ENCODE data around the gene TAX1BP1.
"Not testable (repeated sequence)": the region's sequence is repeated elsewhere in the genome, so short reads cannot be mapped to it uniquely, and the experiment has no call there.

TAX1BP1 gene

DNA sequence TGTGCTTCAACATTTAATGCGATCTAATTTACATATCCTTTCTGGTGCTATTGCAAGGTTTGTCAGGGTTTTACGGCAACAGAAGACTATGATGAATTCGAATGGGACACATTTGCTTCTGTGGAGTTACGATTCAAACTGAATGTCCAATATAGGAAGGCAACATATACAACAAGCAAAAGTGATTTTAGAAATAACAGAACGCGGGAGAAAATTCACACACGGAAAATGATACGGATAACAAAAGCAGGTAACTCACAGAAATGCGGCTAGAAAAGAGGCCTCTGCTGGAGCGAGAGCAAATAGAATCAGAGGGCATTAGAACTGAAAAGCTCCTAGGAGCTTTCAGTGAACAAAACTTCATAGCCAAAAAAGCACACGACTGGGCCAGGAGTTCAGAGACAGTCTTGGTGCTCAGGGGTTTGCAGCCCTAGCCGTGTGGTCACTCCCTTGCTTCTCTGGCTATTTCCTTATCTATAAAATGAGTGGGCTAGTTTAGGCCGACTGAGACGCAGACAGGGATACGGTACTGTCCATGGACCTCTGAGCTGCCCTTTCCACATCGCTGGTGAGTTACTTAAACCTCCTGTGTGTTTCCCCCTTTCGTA is 557 bp upstream of the TAX1BP1 start:
- DNase-seq: no peak

DNA sequence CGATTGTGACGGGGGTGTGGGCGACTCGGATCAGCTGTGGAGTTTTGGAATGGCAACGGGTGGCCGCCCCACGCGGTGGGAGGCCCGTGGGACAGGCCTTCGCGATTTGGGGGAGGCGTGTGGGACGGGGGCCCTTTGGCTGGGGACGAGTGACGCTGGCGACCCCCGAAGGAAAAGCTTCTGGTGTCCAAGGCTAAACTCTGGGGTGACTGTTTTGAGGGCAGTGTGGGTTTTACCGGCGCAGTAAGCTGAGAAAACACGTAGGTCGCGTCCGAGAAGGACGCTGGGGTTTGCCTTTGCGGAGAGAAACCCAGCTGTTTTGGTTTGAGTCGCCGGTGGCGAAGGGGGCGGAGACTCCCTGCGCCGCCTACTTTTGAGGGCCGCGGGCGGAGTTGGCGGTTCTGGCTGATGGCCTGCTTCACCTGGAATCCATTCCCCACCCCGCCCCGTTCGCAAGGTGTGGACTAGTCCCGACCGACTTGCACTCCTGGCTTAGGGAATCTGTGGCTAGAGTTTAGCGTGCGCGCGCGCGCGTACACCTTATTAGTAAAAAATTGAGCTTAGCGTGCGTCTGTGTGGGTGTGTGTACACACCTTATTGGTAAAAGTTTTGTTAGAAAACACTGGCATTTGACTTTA is 606 bp downstream of the TAX1BP1 start:
- DNase-seq: peak; percentile 31

DNA sequence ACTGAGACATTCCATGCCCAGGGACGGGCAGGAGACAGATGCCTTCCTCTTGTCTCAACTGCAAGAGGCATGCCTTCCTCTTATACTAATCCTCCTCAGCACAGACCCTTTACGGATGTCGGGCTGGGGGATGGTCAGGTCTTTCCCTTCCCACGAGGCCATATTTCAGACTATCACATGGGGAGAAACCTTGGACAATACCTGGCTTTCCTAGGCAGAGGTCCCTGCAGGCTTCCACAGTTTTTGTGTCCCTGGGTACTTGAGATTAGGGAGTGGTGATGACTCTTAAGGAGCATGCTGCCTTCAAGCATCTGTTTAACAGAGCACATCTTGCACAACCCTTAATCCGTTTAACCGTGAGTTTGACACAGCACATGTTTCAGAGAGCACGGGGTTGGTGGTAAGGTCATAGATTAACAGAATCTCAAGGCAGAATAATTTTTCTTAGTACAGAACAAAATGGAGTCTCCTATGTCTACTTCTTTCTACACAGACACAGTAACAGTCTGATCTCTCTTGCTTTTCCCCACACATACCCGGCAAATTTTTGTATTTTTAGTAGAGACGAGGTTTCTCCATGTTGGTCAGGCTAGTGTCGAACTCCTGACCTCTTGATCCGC is 2.2 kb downstream of the TAX1BP1 start:
- DNase-seq: not testable (repeated sequence)

DNA sequence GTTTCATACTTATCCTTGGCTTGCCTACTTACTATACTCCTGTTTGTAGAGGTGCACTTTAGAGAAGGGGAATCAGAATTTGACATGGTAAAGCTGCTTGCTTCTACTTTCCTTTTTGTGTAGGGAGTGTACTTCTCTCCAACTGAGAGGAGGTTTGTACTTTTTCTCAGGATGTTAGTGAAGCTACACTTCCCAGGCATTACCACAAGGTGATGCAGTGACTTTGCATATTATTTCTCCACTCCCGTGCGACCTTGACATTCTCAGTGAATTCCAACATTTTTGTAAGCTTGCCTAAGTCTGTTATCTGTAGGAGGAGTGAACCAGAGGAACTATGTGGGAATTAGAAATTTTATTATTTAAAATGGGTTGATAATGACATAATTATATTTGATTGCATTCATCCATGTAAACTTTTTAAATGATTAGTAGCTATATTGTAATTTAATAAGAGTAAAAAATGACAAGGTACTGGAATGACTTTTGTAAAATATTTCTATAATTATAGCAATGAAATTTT is 5.2 kb downstream of the TAX1BP1 start:
- no peak for DNase-seq

DNA sequence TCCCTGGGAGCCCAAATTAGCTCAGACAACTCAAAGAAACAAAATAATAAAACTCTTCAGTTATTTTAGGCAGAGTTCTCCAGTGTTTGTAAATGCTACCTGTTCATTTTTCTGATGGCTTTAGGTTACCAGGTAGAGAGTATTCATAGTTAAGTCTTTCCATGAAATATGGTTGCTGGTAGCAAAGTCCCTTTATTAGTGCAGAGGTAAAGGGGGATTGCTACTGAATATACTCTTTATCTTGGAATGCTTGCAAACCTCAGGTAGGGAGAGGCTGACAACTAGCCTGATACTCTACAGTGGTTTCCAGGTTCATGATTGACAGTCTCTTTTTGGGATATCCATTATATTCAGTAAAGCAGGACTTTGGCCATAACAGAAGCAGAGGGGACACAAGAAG is 6.5 kb downstream of the TAX1BP1 start:
- no peak for DNase-seq

DNA sequence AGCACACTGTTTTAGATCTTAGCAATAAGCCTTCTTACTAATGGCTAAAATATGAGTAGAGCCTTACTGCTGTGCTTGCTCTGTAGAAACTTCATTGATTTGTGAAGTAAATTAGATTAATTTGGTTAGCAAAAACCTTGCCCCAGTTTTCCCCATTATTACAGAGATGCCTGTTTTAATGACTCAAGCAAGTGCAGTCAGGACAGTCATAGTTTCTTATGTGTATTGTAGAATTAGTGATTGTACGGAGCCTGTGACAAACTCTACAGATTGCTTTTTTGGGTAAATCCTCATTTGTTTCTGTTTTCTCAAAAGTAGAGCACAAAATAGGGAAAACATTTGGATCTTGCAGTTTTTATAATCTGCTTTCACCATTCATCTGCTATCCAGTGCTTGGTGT is 7.0 kb downstream of the TAX1BP1 start:
- no peak for DNase-seq

DNA sequence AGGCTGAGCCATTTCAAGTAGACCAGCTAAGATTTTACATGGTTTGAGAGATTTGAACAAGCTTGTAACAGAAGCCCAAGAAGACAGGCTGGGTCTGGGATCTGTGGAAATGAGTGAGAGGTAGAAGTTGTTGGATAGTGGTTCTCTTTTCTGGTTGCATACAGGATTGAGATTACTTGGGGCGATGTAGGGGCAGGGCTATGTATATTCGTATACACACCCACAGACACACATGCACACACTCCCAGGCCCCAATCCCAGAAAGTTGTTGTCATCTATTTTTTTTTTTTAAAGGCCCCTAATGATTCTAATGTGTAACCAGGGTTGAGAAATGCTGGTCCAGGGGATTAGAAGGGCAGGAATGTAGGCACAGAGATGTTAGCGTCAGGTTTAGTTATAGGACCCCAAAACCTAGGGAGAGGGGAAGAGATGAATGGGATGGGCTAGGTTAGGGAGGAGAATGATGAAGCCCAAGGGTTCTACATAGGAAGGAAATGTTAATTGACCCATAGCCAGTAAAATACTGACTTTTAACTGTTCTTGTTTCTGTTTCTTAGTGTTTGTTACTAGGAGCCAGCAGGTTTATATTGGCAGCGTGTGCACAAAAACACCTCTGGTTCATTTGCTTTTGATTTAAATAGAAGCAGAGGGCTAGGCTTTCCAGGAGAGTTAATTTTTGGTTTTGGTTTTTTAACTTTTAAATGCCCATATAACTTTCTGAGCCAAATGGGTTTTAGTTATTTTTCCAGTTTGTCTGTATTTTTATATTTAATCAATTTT is 7.8 kb downstream of the TAX1BP1 start:
- no peak for DNase-seq

DNA sequence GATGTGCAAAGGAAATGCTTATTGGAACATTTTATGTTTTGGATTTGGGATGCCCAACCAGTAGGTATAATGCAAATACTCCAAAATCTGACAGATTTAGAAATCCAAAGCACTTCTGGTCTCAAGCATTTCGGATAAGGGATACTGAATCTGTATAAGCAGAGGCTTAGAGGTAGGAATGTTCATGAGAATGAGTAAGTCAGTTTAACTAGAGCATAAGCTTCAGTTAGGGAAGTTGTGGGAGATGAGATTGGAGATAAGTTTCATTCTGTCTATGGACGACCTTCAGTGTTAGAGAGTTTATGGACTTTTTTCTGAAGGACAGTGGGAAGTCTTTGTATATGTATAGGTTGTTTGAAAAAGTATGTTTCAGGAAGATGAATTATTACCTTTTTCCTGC is 10.4 kb downstream of the TAX1BP1 start:
- DNase-seq: no peak

DNA sequence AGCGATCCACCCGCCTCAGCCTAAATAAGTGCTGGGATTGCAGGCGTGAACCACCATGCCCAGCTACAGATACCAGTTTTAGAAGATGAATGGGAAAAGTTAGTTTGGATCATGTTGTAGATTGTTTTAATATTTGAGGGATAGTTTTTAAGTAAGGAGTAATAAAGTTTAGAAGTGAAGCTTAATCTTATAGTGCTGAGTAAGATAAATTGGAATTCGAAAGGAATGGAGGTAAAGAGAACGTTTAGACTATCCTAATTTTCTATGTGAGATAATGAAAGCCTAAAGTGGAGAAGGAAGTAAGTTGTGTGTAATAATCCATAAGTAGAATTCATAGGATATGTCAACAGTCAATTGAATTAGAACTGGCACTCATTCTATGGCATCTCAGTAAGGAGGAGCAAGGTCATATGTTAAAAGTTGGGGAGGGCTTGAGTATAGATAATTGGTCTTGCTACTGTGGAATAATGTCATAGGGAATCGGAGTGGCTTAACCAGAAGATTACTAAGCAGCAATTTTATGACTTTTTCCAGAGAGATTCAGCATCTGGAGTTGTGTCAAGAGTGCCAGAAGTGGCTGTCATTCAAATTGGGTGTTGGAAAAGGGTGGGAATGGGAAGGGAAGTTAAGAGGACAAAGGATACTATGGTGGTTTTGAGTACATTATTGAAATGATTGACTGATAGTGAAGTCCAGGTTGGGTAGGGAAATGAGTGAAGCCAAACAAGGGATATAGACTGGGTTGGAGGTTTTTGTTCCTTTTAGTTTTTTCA is 12.1 kb downstream of the TAX1BP1 start:
- no peak for DNase-seq

DNA sequence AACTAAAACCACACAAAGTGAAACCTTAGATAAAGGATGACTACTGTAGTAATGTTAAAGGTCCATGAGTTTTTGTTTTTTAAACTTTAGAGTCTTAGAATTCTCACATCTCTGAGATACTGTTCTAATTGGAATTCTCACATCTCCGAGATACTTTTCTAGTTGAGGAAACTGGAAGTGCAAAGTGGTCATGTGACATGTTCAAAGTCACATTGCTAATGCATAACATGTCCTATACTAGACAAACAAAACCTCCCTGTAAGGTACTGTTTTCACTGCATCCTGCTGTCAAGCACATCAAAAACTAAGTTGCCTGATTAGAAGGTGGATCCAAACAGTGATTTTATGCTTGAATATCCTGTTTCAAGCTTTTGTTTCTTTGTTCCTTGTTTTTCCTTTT is 13.9 kb downstream of the TAX1BP1 start:
- DNase-seq: no peak

DNA sequence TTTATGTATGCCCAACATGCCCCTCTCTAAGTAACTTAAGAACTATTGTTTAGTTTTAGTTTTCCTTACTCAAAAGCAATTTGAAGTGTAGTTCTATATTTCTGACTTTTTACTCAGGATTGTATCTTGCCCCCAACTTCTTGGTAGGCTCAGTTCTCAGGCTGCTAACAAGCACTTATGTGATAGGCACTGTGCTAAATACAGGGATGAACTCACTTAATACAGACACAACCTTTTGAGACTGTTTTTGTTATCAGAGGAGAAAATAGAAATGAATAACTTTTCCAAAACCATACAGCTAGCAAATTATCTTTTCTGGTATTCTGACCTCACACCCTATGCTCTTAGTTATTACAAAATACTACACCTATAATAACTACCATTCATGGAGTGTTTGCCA is 16.3 kb downstream of the TAX1BP1 start:
- no peak for DNase-seq

DNA sequence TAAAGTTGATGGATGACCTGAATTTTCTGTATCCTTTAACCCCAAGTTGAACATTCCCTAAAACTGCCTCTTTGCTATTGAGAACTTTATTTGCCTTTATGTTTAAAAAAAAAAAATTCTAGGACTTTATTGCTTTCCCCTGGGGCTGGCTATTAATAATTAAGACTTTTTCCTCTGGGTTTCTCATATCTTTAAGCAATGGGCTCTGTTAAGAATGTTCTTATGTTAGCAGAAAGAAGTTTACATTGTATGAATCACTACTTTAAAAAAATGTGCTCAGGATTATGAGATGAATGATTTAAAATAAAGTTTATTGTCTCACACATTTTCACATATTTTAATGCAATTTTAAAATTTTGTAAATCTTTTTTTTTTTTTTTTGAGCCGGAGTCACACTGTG is 19.5 kb downstream of the TAX1BP1 start:
- DNase-seq: no peak

DNA sequence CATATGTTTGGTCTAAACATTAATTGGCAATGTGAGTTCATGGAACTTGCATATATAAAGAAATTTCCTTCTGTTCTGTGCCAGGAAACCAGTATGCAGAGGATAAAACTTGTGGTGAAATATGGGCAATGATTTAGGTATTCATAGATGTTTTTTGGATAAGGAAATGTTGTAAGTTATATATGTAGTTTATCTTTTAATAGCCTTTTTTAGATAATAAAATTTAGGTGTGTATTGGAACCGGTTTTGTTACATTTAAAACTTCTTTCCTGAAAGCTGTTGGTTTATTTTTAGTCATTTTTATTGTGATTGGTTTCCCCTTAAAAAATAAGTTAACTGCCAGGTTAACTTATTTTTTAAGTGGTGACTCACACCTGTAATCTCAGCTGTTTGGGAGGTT is 22.1 kb downstream of the TAX1BP1 start:
- DNase-seq: no peak

DNA sequence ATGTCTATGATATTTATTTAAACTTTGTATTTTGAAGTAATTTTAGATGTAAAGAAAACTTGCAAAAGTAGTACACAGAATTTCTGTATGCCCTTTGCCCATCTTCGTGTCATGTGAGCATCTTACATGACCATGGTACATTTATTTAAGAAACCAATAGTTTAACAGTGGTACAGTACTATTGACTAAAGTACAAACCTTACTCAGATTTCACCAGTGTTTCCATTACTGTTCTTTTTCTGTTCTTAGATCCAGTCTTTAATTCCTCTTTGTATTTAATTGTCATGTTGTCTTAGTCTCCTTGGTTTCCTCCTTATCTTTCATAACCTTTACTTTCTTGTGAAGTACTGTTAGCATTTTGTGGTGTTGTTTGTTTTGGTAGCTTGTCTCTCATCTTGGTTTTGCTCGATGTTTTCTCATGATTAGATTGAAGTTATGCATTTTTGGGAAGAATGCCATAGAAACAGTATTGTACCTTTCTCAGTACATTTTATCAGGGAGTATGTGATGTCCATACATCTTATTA is 24.1 kb downstream of the TAX1BP1 start:
- no peak for DNase-seq

DNA sequence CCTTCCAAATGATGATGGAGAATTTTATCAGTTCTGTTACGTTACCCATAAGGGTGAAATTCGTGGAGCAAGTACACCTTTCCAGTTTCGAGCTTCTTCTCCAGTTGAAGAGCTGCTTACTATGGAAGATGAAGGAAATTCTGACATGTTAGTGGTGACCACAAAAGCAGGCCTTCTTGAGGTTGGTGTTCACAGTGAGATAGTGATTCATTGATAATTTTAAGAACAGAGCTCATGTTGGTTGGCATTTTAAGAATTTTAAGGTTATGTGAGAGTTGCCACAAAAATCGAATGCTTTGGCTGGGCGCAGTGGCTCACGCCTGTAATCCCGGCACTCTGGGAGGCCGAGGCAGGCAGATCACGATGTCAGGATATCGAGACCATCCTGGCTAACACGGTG is 25.9 kb downstream of the TAX1BP1 start:
- DNase-seq: no peak

DNA sequence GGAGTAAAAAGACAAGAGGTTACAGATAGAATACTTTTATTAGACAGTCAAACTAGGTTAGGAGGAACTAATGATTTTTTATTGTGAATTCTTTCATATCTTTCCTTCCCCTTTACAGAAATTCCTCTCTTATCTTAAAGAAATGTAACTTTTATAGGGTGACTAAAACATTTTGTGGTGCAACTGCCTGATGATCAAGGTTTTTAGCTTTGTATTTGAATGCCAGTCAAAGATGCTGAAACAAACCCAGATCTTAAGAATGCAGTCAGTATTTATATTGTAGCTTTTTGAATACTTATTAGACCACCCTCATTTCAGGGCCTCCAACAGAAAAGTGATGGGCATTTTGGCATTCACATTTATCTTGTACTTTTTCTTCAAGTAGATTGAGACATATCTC is 27.4 kb downstream of the TAX1BP1 start:
- no peak for DNase-seq

DNA sequence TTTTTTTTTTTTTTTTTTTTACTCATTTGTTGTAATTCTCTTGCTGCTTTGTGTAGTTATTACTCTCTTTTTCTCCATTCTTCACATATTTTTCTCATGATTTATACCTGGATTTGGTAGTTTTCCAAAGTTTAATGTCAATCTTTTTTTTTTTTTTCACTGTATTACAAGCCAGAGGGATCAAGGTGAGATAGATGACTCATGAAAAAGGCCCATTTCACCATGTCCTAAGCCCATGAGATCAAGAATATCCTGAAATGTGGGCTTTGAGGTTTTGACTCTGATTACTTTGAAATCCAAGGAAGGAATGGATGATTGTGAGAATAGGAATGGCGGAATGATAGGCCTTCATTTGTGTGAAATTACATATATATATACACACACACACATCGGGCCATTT is 31.1 kb downstream of the TAX1BP1 start:
- DNase-seq: no peak

DNA sequence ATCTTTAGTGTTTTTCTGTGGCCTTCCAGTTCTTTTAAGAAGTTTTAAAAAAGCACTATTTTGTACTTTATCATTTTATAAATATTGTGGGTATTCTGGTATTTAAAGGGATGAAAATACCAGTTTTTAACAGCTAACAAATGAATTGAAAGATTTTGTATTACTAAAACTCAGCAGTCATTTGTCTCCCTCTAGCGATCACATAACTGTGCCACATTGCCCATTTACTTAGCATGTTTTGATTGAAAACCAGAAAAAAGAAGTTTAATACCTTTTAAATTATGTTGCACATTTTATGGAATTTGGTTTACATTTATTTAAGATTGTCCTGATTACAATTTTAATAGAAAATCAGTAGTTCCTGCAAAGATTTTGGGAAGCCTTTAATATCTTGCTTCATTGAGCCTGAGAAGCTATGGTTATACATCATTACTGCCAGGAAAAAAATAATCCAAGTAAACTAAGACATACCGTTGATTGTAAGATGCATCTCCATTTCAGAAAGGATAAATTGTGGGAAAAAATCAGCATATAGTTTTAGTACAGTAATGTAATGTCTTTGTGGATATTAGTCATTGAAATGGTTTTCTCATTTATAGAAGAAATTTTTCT is 34.9 kb downstream of the TAX1BP1 start:
- no peak for DNase-seq

DNA sequence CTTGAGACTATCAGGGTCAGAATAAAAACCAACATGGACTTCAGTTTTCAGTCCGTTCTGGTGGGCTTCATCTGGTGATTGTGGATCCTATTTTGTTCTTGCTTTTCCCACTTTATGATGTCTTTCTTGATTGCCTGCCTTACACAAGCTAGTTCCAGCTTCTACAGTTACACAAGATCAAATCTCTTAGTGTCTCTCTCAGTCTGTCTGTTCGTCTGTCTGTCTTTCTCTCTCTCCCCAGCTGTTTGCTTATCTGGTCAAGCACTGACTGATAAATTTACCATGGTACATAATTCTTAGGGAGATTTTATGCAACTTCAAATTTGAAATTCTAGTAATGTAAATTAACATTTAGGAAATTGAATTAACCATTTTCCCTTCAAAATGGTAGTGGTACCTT is 35.8 kb downstream of the TAX1BP1 start:
- no peak for DNase-seq

DNA sequence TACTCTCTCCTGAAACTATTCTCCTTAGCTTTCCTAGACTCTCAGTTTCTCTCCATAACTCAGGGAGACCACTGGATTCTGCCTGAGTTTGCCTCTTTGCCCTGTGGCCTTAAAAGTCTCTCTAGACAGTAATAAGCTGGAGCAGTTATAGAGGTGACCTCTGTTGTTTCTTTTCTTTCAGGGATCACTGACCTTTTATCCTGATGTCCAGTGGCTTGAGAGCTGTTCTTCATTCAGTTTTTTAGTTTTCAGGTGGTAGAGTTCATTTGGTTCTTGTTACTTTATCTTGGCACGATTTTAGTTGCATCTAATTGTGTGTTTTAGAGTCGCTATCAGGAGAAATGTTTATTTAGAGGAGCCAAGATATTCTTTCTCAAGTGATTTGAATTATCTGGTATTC is 37.7 kb downstream of the TAX1BP1 start:
- DNase-seq: no peak

DNA sequence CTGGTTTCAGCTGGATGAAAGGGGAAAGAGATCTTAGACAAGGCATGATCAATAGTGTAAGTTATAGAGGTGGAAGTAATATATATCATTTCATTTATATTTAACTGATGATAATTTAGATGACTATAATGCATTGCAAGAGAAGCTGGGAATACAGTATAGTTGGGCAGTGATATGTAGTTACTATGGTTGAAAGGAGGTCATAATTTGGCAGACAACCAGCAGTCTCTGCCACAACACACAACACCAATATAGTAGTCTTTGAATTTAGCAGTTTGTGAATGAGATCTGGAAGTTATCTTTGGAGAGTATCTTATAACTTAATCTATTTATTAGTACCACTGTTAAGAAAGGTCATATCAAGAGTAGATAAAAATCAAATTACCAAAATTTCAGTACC is 39.9 kb downstream of the TAX1BP1 start:
- DNase-seq: no peak

DNA sequence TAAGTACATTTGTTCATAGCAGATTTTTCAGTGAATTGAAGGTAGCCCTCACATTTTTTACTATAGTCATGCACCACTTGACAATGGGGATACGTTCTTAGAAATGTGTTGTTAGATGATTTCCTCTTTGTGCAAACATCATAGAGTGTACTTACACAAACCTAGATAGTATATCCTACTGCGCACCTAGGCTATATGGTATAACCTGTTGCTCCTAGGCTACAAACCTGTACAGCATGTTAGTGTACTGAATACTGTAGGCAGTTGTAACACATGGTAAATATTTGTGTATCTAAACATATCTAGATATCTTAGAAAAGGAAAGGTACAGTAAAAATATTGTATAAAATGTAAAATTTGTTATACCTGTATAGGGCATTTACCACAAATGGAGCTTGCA is 41.2 kb downstream of the TAX1BP1 start:
- DNase-seq: no peak
